ENCODE results near the gene EARS2.

The EARS2 gene

GRCh38 chr16:23557779-23558702 lies 891 bp upstream of the EARS2 start:
- Histone ChIP-seq H2AFZ (ENCODE audit: low read length) (peak overlapping the region; percentile 4; the same call in 1 of the 2 replicates), H3K9me2 (replicated peaks; ENCODE audit: insufficient read depth, low read length) (no peaks in the 10 kb centered on the region), H3K36me3 (replicated peaks; ENCODE audit: insufficient read depth, low read length) (peaks cover 8% of the 10 kb centered on the region; the same call in 1 of the 2 replicates), H3K9me3 (replicated peaks; ENCODE audit: insufficient read depth, low read length) (no peaks in the 10 kb centered on the region), H3K9ac (ENCODE audit: low read length) (peak overlapping the region; percentile 89), H3F3A (ENCODE audit: insufficient read depth, low read length) (peaks cover 18% of the 10 kb centered on the region), H4K20me1 (ENCODE audit: insufficient read depth, low read length) (no peaks in the 10 kb centered on the region), H3K79me2 (ENCODE audit: low read length) (peaks cover 70% of the 10 kb centered on the region), H3K27me3 (replicated peaks; ENCODE audit: insufficient read depth, low read length) (no peaks in the 10 kb centered on the region), H3K4me2 (ENCODE audit: low read depth, low read length) (peak overlapping the region; percentile 77), H3K4me3 (ENCODE audit: low read length) (peak overlapping the region; percentile 85), H3K27ac (ENCODE audit: low read length) (peak overlapping the region; percentile 85; the same call in 1 of the 2 replicates), H3K4me1 (ENCODE audit: low read length) (peaks cover 13% of the 10 kb centered on the region; the same call in 1 of the 2 replicates)
- no peak for TF ChIP-seq EZH2phosphoT487 (IDR thresholded peaks at IDR 0.05; ENCODE audit: low read length)
- TF ChIP-seq, protein P1, sequence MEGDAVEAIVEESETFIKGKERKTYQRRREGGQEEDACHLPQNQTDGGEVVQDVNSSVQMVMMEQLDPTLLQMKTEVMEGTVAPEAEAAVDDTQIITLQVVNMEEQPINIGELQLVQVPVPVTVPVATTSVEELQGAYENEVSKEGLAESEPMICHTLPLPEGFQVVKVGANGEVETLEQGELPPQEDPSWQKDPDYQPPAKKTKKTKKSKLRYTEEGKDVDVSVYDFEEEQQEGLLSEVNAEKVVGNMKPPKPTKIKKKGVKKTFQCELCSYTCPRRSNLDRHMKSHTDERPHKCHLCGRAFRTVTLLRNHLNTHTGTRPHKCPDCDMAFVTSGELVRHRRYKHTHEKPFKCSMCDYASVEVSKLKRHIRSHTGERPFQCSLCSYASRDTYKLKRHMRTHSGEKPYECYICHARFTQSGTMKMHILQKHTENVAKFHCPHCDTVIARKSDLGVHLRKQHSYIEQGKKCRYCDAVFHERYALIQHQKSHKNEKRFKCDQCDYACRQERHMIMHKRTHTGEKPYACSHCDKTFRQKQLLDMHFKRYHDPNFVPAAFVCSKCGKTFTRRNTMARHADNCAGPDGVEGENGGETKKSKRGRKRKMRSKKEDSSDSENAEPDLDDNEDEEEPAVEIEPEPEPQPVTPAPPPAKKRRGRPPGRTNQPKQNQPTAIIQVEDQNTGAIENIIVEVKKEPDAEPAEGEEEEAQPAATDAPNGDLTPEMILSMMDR (IDR thresholded peaks at IDR 0.05; ENCODE audit: low read length), result no peak
- no peak for TF ChIP-seq EZH2 (optimal IDR thresholded peaks at IDR 0.05; ENCODE audit: low read depth, low read length)
- DNase-seq, result peak; percentile 14

DNA sequence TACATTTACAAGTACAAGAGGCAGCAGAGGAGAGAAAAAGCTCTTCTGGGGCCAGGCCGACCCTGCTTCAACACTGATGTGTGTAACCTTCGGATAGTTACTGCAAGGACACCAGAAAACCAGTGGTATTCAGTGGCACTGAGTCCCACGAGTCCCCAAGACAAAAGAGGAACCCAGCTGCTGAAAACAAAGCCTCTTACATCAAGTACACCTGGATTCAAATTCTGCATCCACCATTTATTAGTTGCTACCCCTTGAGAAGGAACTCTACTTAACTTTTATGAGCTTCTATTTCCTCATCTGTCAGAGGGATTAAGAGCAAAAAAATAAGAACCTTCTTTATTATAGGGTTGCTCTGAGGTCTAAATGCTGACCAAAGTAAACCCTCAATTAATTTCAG lies 2.6 kb downstream of the EARS2 start:
- H3K27me3 ChIP-seq (replicated peaks; ENCODE audit: insufficient read depth, low read length), result no peaks in the 10 kb centered on the region
- peaks cover 13% of the 10 kb centered on the region; the same call in 1 of the 2 replicates for H3K4me1 ChIP-seq (ENCODE audit: low read length)
- peaks cover 60% of the 10 kb centered on the region for H3K79me2 ChIP-seq (ENCODE audit: low read length)
- no peaks in the 10 kb centered on the region for H4K20me1 ChIP-seq (ENCODE audit: insufficient read depth, low read length)
- no peak overlapping the region for H3K27ac ChIP-seq (ENCODE audit: low read length)
- H2AFZ ChIP-seq (ENCODE audit: low read length), result no peak overlapping the region
- DNase-seq, result no peak
- H3K4me3 ChIP-seq (ENCODE audit: low read length), result no peak overlapping the region
- H3K4me2 ChIP-seq (ENCODE audit: low read depth, low read length), result no peak overlapping the region; the same call in 1 of the 2 replicates
- TF ChIP-seq EZH2 (optimal IDR thresholded peaks at IDR 0.05; ENCODE audit: low read depth, low read length) (no peak), EZH2phosphoT487 (IDR thresholded peaks at IDR 0.05; ENCODE audit: low read length) (no peak)
- TF ChIP-seq, protein P1 (IDR thresholded peaks at IDR 0.05; ENCODE audit: low read length), result no peak
- H3K9me3 ChIP-seq (replicated peaks; ENCODE audit: insufficient read depth, low read length), result no peaks in the 10 kb centered on the region
- H3F3A ChIP-seq (ENCODE audit: insufficient read depth, low read length), result peaks cover 18% of the 10 kb centered on the region
- H3K9ac ChIP-seq (ENCODE audit: low read length), result no peak overlapping the region
- peaks cover 4% of the 10 kb centered on the region for H3K36me3 ChIP-seq (replicated peaks; ENCODE audit: insufficient read depth, low read length)
- H3K9me2 ChIP-seq (replicated peaks; ENCODE audit: insufficient read depth, low read length), result no peaks in the 10 kb centered on the region

- Histone ChIP-seq H3K4me2 (ENCODE audit: low read depth, low read length) (no peak overlapping the region), H2AFZ (ENCODE audit: low read length) (no peak overlapping the region), H3K79me2 (ENCODE audit: low read length) (peaks cover 41% of the 10 kb centered on the region), H3K9ac (ENCODE audit: low read length) (no peak overlapping the region), H4K20me1 (ENCODE audit: insufficient read depth, low read length) (no peaks in the 10 kb centered on the region), H3K4me3 (ENCODE audit: low read length) (no peak overlapping the region), H3K36me3 (replicated peaks; ENCODE audit: insufficient read depth, low read length) (peaks cover 5% of the 10 kb centered on the region), H3K27me3 (replicated peaks; ENCODE audit: insufficient read depth, low read length) (no peaks in the 10 kb centered on the region), H3K9me2 (replicated peaks; ENCODE audit: insufficient read depth, low read length) (no peaks in the 10 kb centered on the region), H3K9me3 (replicated peaks; ENCODE audit: insufficient read depth, low read length) (no peaks in the 10 kb centered on the region), H3F3A (ENCODE audit: insufficient read depth, low read length) (peaks cover 18% of the 10 kb centered on the region), H3K4me1 (ENCODE audit: low read length) (peaks cover 8% of the 10 kb centered on the region; the same call in 1 of the 2 replicates), H3K27ac (ENCODE audit: low read length) (no peak overlapping the region)
- DNase-seq, result no peak
- no peak for TF ChIP-seq EZH2 (optimal IDR thresholded peaks at IDR 0.05; ENCODE audit: low read depth, low read length)
- TF ChIP-seq, protein P1 (IDR thresholded peaks at IDR 0.05; ENCODE audit: low read length), result no peak
- no peak for TF ChIP-seq EZH2phosphoT487 (IDR thresholded peaks at IDR 0.05; ENCODE audit: low read length)
Observed at GRCh38 chr16:23552161-23552560, 5.0 kb downstream of the EARS2 start.
